ENCODE data around the gene MYO6. TPM values are rescaled to one million over a fixed set of nuclear protein-coding genes. Genes with fewer than 3 reads are reported as not detected.

Gene MYO6
- polyA plus RNA-seq, 1 of the 3 experiments (the other 2 are of a cell fraction): 6.2 TPM

DNA sequence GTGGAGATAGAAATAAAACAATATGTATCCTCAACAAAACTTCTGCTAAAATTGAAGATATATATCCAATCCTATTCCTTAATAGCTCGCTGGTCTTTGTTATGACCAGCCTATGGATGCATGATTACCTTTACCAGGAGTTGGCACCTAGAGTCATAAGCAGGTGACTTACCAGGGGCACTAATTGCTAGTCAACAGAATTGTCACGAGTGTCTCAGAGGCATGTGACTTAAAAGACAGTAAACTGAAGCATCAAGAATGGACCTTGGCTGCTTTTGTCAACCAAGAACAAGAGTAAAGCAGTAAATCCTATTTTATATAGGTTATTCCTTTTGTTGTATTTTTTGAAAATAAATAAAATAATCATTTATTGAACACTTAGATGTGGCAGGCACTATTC is 115.4 kb downstream of the MYO6 start:
- Histone ChIP-seq H3F3A (replicated peaks; ENCODE audit: insufficient read depth) (no peaks in the 10 kb centered on the region), H4K20me1 (ENCODE audit: insufficient read depth) (no peaks in the 10 kb centered on the region), H3K9me3 (no peaks in the 10 kb centered on the region), H3K79me2 (ENCODE audit: insufficient read depth) (no peaks in the 10 kb centered on the region), H3K4me1 (ENCODE audit: control insufficient read depth in 1 of 2, insufficient read depth in 2 of 2, low read depth in 1 of 2, low read length in 1 of 2) (no peaks in the 10 kb centered on the region), H2AFZ (ENCODE audit: low read depth) (no peak overlapping the region), H3K27ac (ENCODE audit: low read depth in 2 of 2, low read length in 1 of 2) (no peak overlapping the region), H3K4me3 (ENCODE audit: low read depth in 2 of 2, low read length in 1 of 2) (no peak overlapping the region), H3K27me3 (ENCODE audit: insufficient read depth) (no peaks in the 10 kb centered on the region), H3K4me2 (no peak overlapping the region), H3K9ac (no peak overlapping the region), H3K9me2 (no peaks in the 10 kb centered on the region; the same call in 1 of the 2 replicates), H3K36me3 (replicated peaks in 1 of 2; ENCODE audit: control insufficient read depth in 1 of 2, insufficient read depth in 2 of 2, low read length in 1 of 2) (peaks cover 10 to 30% of the 10 kb centered on the region in 2 experiments)
- TF ChIP-seq CHD2 (IDR thresholded peaks at IDR 0.05; ENCODE audit: low read length, partially characterized antibody): no peak
- no peak for TF ChIP-seq YY1 (IDR thresholded peaks at IDR 0.05; ENCODE audit: low read depth)
- ChIA-PET POLR2A (no interaction called here), CTCF (interaction anchor here (1.1 to 1.5 kb wide), 2 partner anchors 9 to 69 kb away, joined by 3 read pairs; no protein-coding TSS in a partner anchor)
- no peak for DNase-seq
- WGBS (ENCODE audit: low lambda C conversion rate): 86% methylated on average over 2 of the region's 2 CpGs

DNA sequence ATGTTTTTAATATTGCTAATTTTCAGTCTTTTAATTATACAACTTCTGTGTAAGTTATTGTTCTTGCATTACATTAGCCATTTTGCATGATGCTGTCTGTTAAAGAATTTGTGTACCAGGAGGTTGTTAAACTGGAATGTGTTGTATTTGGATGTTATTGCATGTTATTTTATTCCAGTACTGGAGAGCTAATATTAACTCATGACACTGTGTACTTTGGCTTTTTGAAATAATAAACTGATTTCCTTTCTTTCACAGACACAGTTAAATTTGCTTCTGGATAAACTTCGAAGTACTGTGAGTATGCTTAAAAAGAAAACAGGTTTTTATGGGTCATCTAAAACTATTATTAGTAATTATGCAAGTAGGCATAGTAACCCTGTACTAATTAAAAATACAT is 121.3 kb downstream of the MYO6 start:
- Histone ChIP-seq H3K4me2 (no peak overlapping the region), H2AFZ (ENCODE audit: low read depth) (no peak overlapping the region), H3K9me2 (no peaks in the 10 kb centered on the region; the same call in 1 of the 2 replicates), H3K9ac (no peak overlapping the region), H3K9me3 (no peaks in the 10 kb centered on the region), H3K4me1 (ENCODE audit: control insufficient read depth in 1 of 2, insufficient read depth in 2 of 2, low read depth in 1 of 2, low read length in 1 of 2) (no peaks in the 10 kb centered on the region), H4K20me1 (ENCODE audit: insufficient read depth) (no peaks in the 10 kb centered on the region), H3K36me3 (replicated peaks in 1 of 2; ENCODE audit: control insufficient read depth in 1 of 2, insufficient read depth in 2 of 2, low read length in 1 of 2) (peaks cover 14 to 15% of the 10 kb centered on the region in 2 experiments), H3K4me3 (ENCODE audit: low read depth in 2 of 2, low read length in 1 of 2) (no peak overlapping the region), H3F3A (replicated peaks; ENCODE audit: insufficient read depth) (no peaks in the 10 kb centered on the region), H3K27ac (ENCODE audit: low read depth in 2 of 2, low read length in 1 of 2) (no peak overlapping the region), H3K79me2 (ENCODE audit: insufficient read depth) (no peaks in the 10 kb centered on the region), H3K27me3 (ENCODE audit: insufficient read depth) (no peaks in the 10 kb centered on the region)
- no peak for DNase-seq
- WGBS (ENCODE audit: low lambda C conversion rate): 71% methylated on average over 1 of the region's 1 CpG
- ChIA-PET POLR2A (no interaction called here), CTCF (no interaction called here)
- TF ChIP-seq, protein P1, sequence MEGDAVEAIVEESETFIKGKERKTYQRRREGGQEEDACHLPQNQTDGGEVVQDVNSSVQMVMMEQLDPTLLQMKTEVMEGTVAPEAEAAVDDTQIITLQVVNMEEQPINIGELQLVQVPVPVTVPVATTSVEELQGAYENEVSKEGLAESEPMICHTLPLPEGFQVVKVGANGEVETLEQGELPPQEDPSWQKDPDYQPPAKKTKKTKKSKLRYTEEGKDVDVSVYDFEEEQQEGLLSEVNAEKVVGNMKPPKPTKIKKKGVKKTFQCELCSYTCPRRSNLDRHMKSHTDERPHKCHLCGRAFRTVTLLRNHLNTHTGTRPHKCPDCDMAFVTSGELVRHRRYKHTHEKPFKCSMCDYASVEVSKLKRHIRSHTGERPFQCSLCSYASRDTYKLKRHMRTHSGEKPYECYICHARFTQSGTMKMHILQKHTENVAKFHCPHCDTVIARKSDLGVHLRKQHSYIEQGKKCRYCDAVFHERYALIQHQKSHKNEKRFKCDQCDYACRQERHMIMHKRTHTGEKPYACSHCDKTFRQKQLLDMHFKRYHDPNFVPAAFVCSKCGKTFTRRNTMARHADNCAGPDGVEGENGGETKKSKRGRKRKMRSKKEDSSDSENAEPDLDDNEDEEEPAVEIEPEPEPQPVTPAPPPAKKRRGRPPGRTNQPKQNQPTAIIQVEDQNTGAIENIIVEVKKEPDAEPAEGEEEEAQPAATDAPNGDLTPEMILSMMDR (IDR thresholded peaks at IDR 0.05): no peak
- no peak for TF ChIP-seq TEAD4 (IDR thresholded peaks at IDR 0.05; ENCODE audit: borderline replicate concordance, insufficient read depth)
- TF ChIP-seq RXRA (IDR thresholded peaks at IDR 0.05; ENCODE audit: borderline replicate concordance, low read depth): no peak
- no peak for TF ChIP-seq FOSL2 (IDR thresholded peaks at IDR 0.05; ENCODE audit: borderline replicate concordance, low read depth)
- no peak for TF ChIP-seq NRF1 (IDR thresholded peaks at IDR 0.05; ENCODE audit: low read depth, low read length)
- no peak for TF ChIP-seq POLR2AphosphoS5 (IDR thresholded peaks at IDR 0.05; ENCODE audit: low read depth, low read length)
- no peak for TF ChIP-seq SIN3A (IDR thresholded peaks at IDR 0.05; ENCODE audit: borderline replicate concordance, low read depth, low read length)
- TF ChIP-seq, protein P2, sequence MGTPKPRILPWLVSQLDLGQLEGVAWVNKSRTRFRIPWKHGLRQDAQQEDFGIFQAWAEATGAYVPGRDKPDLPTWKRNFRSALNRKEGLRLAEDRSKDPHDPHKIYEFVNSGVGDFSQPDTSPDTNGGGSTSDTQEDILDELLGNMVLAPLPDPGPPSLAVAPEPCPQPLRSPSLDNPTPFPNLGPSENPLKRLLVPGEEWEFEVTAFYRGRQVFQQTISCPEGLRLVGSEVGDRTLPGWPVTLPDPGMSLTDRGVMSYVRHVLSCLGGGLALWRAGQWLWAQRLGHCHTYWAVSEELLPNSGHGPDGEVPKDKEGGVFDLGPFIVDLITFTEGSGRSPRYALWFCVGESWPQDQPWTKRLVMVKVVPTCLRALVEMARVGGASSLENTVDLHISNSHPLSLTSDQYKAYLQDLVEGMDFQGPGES (IDR thresholded peaks at IDR 0.05; ENCODE audit: low read depth, low read length): no peak
- TF ChIP-seq GATA2 (CRISPR knock-in tag; IDR thresholded peaks at IDR 0.05): no peak
- TF ChIP-seq, protein P3, sequence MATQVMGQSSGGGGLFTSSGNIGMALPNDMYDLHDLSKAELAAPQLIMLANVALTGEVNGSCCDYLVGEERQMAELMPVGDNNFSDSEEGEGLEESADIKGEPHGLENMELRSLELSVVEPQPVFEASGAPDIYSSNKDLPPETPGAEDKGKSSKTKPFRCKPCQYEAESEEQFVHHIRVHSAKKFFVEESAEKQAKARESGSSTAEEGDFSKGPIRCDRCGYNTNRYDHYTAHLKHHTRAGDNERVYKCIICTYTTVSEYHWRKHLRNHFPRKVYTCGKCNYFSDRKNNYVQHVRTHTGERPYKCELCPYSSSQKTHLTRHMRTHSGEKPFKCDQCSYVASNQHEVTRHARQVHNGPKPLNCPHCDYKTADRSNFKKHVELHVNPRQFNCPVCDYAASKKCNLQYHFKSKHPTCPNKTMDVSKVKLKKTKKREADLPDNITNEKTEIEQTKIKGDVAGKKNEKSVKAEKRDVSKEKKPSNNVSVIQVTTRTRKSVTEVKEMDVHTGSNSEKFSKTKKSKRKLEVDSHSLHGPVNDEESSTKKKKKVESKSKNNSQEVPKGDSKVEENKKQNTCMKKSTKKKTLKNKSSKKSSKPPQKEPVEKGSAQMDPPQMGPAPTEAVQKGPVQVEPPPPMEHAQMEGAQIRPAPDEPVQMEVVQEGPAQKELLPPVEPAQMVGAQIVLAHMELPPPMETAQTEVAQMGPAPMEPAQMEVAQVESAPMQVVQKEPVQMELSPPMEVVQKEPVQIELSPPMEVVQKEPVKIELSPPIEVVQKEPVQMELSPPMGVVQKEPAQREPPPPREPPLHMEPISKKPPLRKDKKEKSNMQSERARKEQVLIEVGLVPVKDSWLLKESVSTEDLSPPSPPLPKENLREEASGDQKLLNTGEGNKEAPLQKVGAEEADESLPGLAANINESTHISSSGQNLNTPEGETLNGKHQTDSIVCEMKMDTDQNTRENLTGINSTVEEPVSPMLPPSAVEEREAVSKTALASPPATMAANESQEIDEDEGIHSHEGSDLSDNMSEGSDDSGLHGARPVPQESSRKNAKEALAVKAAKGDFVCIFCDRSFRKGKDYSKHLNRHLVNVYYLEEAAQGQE (IDR thresholded peaks at IDR 0.05; ENCODE audit: low read depth, low read length): no peak
- TF ChIP-seq JUND (IDR thresholded peaks at IDR 0.05): no peak
- TF ChIP-seq, protein P4, sequence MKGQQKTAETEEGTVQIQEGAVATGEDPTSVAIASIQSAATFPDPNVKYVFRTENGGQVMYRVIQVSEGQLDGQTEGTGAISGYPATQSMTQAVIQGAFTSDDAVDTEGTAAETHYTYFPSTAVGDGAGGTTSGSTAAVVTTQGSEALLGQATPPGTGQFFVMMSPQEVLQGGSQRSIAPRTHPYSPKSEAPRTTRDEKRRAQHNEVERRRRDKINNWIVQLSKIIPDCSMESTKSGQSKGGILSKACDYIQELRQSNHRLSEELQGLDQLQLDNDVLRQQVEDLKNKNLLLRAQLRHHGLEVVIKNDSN (IDR thresholded peaks at IDR 0.05; ENCODE audit: borderline replicate concordance, low read depth): no peak
- no peak for TF ChIP-seq FOXJ3 (CRISPR knock-in tag; IDR thresholded peaks at IDR 0.05)
- TF ChIP-seq FOXM1 (IDR thresholded peaks at IDR 0.05; ENCODE audit: low read depth): no peak
- no peak for TF ChIP-seq TCF12 (IDR thresholded peaks at IDR 0.05)
